ENCODE data around the gene NR6A1. TPM values are rescaled to one million over a fixed set of nuclear protein-coding genes. Genes with fewer than 3 reads are reported as not detected.

NR6A1 gene
- total RNA-seq, 4 donors from 2014 or later, result 1.7 to 8.4 (median 5.5) TPM

DNA sequence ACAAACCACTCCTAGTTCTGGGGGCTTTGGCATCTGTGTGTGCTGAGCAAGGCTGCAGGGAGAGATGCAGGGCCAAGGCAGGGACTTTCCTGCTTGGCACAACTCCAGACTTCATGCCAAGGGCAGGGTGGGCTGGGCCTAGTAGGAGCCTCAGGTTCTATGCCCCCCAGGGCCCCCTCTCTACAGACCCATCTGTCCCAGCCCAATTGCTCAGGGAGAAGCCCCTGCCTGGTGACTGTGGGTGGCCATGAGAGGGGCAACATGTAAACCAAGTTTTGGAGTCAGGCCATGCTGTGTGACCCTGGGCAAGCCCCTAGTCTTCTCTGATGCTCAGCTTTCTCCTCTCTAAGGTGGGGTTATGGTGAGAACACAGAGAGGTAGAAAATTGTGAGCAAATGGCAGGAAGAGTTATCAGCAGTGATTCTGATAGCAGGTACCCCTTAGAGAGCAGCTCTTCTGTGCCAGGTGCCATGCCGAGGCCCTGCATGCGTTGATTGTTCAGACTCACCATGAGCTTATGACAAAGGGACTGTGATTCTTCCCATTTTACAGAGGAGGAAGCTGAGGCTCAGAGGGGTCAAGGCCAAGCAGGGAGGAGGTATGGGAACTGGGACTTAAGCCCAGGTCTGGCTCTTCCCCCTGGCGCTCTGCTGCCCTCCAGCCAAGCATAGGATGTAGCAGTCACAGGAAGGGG, 11.0 kb upstream of the NR6A1 start:
- Histone ChIP-seq H3K9me3 (no peaks in the 10 kb centered on the region), H3K36me3 (peaks cover 0 to 3% (median 0%) of the 10 kb centered on the region in 3 donors), H3K27ac (peak overlapping the region in 3 of 4 donors; percentile 11 to 90 (median 87)), H3K27me3 (no peaks in the 10 kb centered on the region), H3K4me1 (peaks cover 5 to 73% (median 24%) of the 10 kb centered on the region in 4 donors), H3K4me3 (no peak overlapping the region)
- 56 to 71% methylated on average over 3 of the region's 3 CpGs for WGBS, 2 donors
- TF ChIP-seq EP300 (IDR thresholded peaks at IDR 0.05), result no peak
- TF ChIP-seq, protein P1, sequence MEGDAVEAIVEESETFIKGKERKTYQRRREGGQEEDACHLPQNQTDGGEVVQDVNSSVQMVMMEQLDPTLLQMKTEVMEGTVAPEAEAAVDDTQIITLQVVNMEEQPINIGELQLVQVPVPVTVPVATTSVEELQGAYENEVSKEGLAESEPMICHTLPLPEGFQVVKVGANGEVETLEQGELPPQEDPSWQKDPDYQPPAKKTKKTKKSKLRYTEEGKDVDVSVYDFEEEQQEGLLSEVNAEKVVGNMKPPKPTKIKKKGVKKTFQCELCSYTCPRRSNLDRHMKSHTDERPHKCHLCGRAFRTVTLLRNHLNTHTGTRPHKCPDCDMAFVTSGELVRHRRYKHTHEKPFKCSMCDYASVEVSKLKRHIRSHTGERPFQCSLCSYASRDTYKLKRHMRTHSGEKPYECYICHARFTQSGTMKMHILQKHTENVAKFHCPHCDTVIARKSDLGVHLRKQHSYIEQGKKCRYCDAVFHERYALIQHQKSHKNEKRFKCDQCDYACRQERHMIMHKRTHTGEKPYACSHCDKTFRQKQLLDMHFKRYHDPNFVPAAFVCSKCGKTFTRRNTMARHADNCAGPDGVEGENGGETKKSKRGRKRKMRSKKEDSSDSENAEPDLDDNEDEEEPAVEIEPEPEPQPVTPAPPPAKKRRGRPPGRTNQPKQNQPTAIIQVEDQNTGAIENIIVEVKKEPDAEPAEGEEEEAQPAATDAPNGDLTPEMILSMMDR (IDR thresholded peaks at IDR 0.05), result no peak
- no peak for DNase-seq (ENCODE audit: low spot score in 2 of 2)

DNA sequence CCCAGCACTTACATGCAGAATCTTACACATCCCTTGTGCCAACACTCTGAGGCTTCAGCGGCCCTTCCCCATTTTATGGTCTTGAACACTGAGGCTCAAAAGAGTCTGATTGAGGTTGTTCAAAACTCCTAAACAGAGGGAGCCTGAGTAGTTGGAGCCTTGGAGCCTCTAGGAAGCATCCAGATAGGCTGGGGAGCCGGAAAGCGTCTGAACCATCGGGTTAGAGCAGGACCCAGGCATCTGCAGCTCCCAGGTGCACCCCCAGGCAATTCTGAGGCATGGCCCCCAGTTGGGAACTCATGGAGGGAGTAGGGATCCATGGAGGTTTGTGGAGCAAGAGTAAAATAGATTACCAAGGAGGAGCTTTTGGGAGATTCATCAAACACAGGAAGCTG, 9.6 kb upstream of the NR6A1 start:
- Histone ChIP-seq H3K27ac (peak overlapping the region; percentile 70 to 90 (median 82)), H3K36me3 (no peaks in the 10 kb centered on the region), H3K4me3 (no peak overlapping the region), H3K4me1 (peaks cover 5 to 84% (median 30%) of the 10 kb centered on the region in 4 donors), H3K9me3 (no peaks in the 10 kb centered on the region), H3K27me3 (no peaks in the 10 kb centered on the region)
- no peak for DNase-seq (ENCODE audit: low spot score in 2 of 2)
- 92 to 96% methylated on average over 4 of the region's 4 CpGs for WGBS, 2 donors
- TF ChIP-seq EP300 (IDR thresholded peaks at IDR 0.05) (no peak), POLR2A (IDR thresholded peaks at IDR 0.05) (no peak)
- TF ChIP-seq, protein P1 (IDR thresholded peaks at IDR 0.05), result no peak

DNA sequence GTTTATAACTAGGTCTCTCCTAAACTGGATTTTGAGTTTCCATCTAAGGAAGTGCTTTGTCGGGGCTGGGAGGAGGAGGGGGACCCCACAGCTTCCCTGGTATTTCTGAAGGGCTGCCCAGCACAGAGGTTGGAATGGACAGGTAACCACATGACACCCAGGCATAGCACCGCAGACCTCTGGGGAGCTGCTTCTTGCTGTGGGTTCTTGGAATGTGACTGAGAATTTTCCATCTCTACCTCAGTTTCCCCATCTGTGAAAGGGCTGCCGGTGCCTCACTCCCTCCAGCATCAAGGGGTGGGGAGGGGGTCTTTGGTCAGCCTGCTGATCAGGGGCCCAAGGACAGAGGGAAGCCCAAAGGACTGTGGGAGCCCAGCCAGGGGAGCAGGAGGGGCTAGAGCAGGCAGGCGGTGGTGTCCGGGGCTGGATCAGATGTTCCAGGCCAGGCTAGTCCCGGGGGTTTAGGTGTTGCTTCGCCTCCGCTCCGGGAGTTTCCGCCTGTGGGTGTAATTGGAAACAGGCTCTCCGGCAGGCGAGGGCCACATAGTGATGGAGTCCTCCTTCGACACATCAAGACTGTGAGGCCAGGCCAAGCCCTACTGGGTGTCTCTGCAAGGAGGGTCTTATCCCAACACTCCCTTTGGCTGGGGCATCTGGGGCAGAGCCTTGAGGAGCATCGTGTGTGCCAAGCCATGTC, 9.1 kb upstream of the NR6A1 start:
- peak overlapping the region; percentile 70 to 90 (median 82) for H3K27ac ChIP-seq
- no peak for TF ChIP-seq EP300 (IDR thresholded peaks at IDR 0.05)
- no peak for TF ChIP-seq POLR2A (IDR thresholded peaks at IDR 0.05)
- TF ChIP-seq, protein P1 (IDR thresholded peaks at IDR 0.05), result no peak
- no peak overlapping the region for H3K4me3 ChIP-seq
- 32 to 54% methylated on average over 3 to 14 of the region's 14 CpGs for WGBS, 2 donors
- DNase-seq (ENCODE audit: low spot score in 2 of 2), result no peak
- no peaks in the 10 kb centered on the region for H3K27me3 ChIP-seq
- H3K36me3 ChIP-seq, result no peaks in the 10 kb centered on the region
- H3K9me3 ChIP-seq, result no peaks in the 10 kb centered on the region
- peaks cover 5 to 84% (median 30%) of the 10 kb centered on the region in 4 donors for H3K4me1 ChIP-seq

DNA sequence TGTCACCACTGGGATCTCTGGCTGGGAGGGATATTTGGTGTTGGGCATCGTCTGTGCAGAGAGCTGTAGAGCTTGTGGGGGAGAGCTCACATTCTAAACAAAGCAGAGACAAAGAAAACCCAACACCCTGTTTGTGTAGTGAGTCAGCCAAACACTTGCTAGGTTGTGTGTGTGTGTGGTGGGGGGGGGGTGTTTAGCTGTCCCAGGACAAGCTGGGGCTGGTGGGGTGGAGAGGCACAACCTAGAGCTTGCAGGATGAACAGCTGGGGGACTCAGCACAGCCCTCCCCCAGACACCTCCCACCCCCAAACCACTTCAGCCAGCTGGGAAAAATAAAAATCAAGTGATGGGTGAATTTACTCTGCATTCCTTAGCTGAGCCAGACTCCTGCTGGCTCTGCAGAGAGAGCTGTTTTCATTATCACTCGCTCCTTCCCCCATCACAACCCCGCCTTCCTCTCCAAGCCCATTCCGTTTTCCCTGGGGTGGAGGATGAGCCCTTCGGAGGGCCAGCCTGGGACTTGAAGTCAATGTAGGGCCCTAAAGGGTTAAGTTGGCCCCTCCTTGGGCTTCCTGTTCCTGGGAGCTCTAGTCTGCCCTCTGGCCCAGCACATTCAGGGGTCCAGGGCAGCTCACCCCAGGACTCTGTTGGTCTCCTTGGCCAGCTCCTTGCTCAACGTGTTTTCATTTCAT, 8.4 kb upstream of the NR6A1 start:
- Histone ChIP-seq H3K4me3 (no peak overlapping the region), H3K4me1 (peaks cover 5 to 88% (median 30%) of the 10 kb centered on the region in 4 donors), H3K27me3 (no peaks in the 10 kb centered on the region), H3K36me3 (no peaks in the 10 kb centered on the region), H3K9me3 (no peaks in the 10 kb centered on the region), H3K27ac (peak overlapping the region; percentile 70 to 90 (median 82))
- WGBS, 2 donors, result 16 to 25% methylated on average over 6 of the region's 6 CpGs
- DNase-seq (ENCODE audit: low spot score in 2 of 2), result no peak
- TF ChIP-seq POLR2A (IDR thresholded peaks at IDR 0.05) (no peak), EP300 (IDR thresholded peaks at IDR 0.05) (no peak)
- TF ChIP-seq, protein P1 (IDR thresholded peaks at IDR 0.05), result no peak
